Lung (tissue), 12 donors: ENCODE results near the gene CLCN6. TPM values are rescaled to one million over a fixed set of nuclear protein-coding genes. Genes with fewer than 3 reads are reported as not detected.

Source experiments
- ATAC-seq: fragments of 200-7000 bp; cut with Tn5 transposase; one replicate; pipeline ENCODE4 v1.9.1; 2020; ENCODE audit warnings: moderate number of reproducible peaks; ENCODE audit not compliant: insufficient read depth, low FRiP score
- DNase-seq, 3 donors: peaks; one replicate each; pipeline ENCODE4 v3.0.0-alpha.2; 2013 to 2017
- H3K27ac ChIP-seq, 2 donors: one replicate each; pipeline ENCODE4 v1.5.1; 2013; ENCODE audit warnings: mild to moderate bottlenecking in 2 of 2, moderate library complexity in 2 of 2, control low read depth in 1 of 2, inconsistent platforms in 1 of 2, low read depth in 1 of 2, low read length in 1 of 2
- H3K27me3 ChIP-seq, 3 donors: one replicate each; pipeline ENCODE4 v1.5.1; 2013; ENCODE audit warnings: low read length in 2 of 3; ENCODE audit not compliant: control insufficient read depth in 3 of 3, insufficient read depth in 3 of 3
- H3K36me3 ChIP-seq, 4 donors: one replicate each; pipeline ENCODE4 v1.5.1; 2013; ENCODE audit warnings: low read length in 4 of 4, mild to moderate bottlenecking in 1 of 4, moderate library complexity in 1 of 4; ENCODE audit not compliant: control insufficient read depth in 4 of 4, insufficient read depth in 4 of 4
- H3K4me1 ChIP-seq, 5 donors: one replicate each; pipeline ENCODE4 v1.5.1; 2013; ENCODE audit warnings: low read length in 5 of 5, mild to moderate bottlenecking in 2 of 5, moderate library complexity in 1 of 5; ENCODE audit not compliant: control insufficient read depth in 5 of 5, insufficient read depth in 5 of 5
- H3K4me3 ChIP-seq: one replicate; pipeline ENCODE4 v1.5.1; 2013; ENCODE audit warnings: mild to moderate bottlenecking, control low read depth, moderate library complexity
- H3K9ac ChIP-seq, 2 donors: one replicate each; pipeline ENCODE4 v1.5.1; 2013; ENCODE audit warnings: low read length in 2 of 2, control low read depth in 1 of 2; ENCODE audit not compliant: insufficient read depth in 1 of 2
- H3K9me3 ChIP-seq, 4 donors: one replicate each; pipeline ENCODE4 v1.5.1; 2013; ENCODE audit warnings: low read length in 3 of 4, mild to moderate bottlenecking in 1 of 4, moderate library complexity in 1 of 4; ENCODE audit not compliant: control insufficient read depth in 4 of 4, insufficient read depth in 3 of 4
- WGBS, 2 donors: extraction: QIAGEN DNeasy Blood & Tissue Kit; methylation state at CpG; one replicate each; pipeline ENCODE4 v1.1.7; 2013; 5-methylcytosine and 5-hydroxymethylcytosine counted together
- polyA plus RNA-seq, 2 donors: library from polyadenylated mRNA; stranded (reverse); fragments of 200-250 nt; gene quantifications; one replicate each; pipeline ENCODE4 v1.2.1, GENCODE V29; 2013
- total RNA-seq, 2 donors: library from RNA; depleted of rRNA in 1 of 2; stranded (reverse); fragments of >200 nt in 1 of 2; gene quantifications; one replicate each; pipeline ENCODE4 v1.2.1, GENCODE V29; 2014 to 2021
- TF ChIP-seq, protein P1 (sequence below): IDR thresholded peaks from 2 replicates; pipeline ENCODE4 v1.5.1; 2012; ENCODE audit warnings: mild to moderate bottlenecking; ENCODE audit errors: control extremely low read depth, extremely low read depth
- donor health status: control.
- donor health status: control.
- donor health status: Bipolar disorder and iron deficiency.
- donor health status: healthy.
- donor health status: DM: yes; HTN: yes; CAD: no.

CLCN6 gene
- total and polyA plus RNA-seq, 4 donors = 16.7 to 35.7 (median 18.1) TPM

- TF ChIP-seq, protein P1, sequence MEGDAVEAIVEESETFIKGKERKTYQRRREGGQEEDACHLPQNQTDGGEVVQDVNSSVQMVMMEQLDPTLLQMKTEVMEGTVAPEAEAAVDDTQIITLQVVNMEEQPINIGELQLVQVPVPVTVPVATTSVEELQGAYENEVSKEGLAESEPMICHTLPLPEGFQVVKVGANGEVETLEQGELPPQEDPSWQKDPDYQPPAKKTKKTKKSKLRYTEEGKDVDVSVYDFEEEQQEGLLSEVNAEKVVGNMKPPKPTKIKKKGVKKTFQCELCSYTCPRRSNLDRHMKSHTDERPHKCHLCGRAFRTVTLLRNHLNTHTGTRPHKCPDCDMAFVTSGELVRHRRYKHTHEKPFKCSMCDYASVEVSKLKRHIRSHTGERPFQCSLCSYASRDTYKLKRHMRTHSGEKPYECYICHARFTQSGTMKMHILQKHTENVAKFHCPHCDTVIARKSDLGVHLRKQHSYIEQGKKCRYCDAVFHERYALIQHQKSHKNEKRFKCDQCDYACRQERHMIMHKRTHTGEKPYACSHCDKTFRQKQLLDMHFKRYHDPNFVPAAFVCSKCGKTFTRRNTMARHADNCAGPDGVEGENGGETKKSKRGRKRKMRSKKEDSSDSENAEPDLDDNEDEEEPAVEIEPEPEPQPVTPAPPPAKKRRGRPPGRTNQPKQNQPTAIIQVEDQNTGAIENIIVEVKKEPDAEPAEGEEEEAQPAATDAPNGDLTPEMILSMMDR = no peak
- no peak overlapping the region for H3K27ac ChIP-seq
- no peak for ATAC-seq
- peaks cover 0 to 2% (median 0%) of the 10 kb centered on the region in 4 donors for H3K9me3 ChIP-seq
- no peak overlapping the region for H3K9ac ChIP-seq
- H3K4me3 ChIP-seq = no peak overlapping the region
- H3K27me3 ChIP-seq = no peaks in the 10 kb centered on the region
- H3K36me3 ChIP-seq = no peaks in the 10 kb centered on the region
- peaks cover 0 to 16% (median 10%) of the 10 kb centered on the region in 5 donors for H3K4me1 ChIP-seq
- 91 to 92% methylated on average over 12 of the region's 12 CpGs for WGBS, 2 donors
- no peak for DNase-seq
Observed at GRCh38 chr1:11781297-11781696, 24.7 kb upstream of the CLCN6 start.

- Histone ChIP-seq H3K9me3 (peaks cover 0 to 2% (median 0%) of the 10 kb centered on the region in 4 donors), H3K9ac (no peak overlapping the region), H3K4me1 (peaks cover 0 to 20% (median 10%) of the 10 kb centered on the region in 5 donors), H3K4me3 (no peak overlapping the region), H3K27me3 (no peaks in the 10 kb centered on the region), H3K27ac (no peak overlapping the region), H3K36me3 (no peaks in the 10 kb centered on the region)
- DNase-seq = no peak
- no peak for ATAC-seq
- WGBS, 2 donors = 84 to 99% methylated on average over 6 of the region's 6 CpGs
- TF ChIP-seq, protein P1 = no peak
Observed at GRCh38 chr1:11782127-11782708, 23.8 kb upstream of the CLCN6 start.

GRCh38 chr1:11783556-11783955 is 22.4 kb upstream of the CLCN6 start:
- 86 to 91% methylated on average over 6 of the region's 6 CpGs for whole genome bisulfite sequencing, 2 donors
- DNase-seq (no peak), ATAC-seq (no peak)
- no peak overlapping the region for H3K4me3 ChIP-seq
- peaks cover 0 to under 1% (median 0%) of the 10 kb centered on the region in 4 donors for H3K36me3 ChIP-seq
- peaks cover 0 to 28% (median 17%) of the 10 kb centered on the region in 5 donors for H3K4me1 ChIP-seq
- H3K9ac ChIP-seq = no peak overlapping the region
- no peak overlapping the region for H3K27ac ChIP-seq
- peaks cover 0 to 2% (median 0%) of the 10 kb centered on the region in 4 donors for H3K9me3 ChIP-seq
- TF ChIP-seq, protein P1 = no peak
- no peaks in the 10 kb centered on the region for H3K27me3 ChIP-seq
